Measurements from ENCODE around the gene PYGO2.

- TF ChIP-seq CTCF (IDR thresholded peaks at IDR 0.05; ENCODE audit: low read depth, low read length), result no peak
- TF ChIP-seq POLR2A (IDR thresholded peaks at IDR 0.05; ENCODE audit: extremely low read depth, insufficient read length), result no peak
- no peak for TF ChIP-seq MAX (IDR thresholded peaks at IDR 0.05; ENCODE audit: low read depth, low read length)
Measured at GRCh38 chr1:154989195-154989860, 27.7 kb upstream of the PYGO2 start.
